IPS-18a (cell line): ENCODE measurements around the gene PPP2R2D.
"Not testable (repeated sequence)": the region's sequence is repeated elsewhere in the genome, so short reads cannot be mapped to it uniquely, and the experiment has no call there.

Experiments
- H3K27ac ChIP-seq: one replicate; pipeline ENCODE4 v1.5.1; 2013; ENCODE audit warnings: low read length
- H3K27me3 ChIP-seq: one replicate; pipeline ENCODE4 v1.6.1; 2013; ENCODE audit warnings: mild to moderate bottlenecking, low read length; ENCODE audit not compliant: control insufficient read depth, insufficient read depth
- H3K36me3 ChIP-seq: one replicate; pipeline ENCODE4 v1.6.1; 2013; ENCODE audit warnings: low read depth, low read length; ENCODE audit not compliant: control insufficient read depth
- H3K4me1 ChIP-seq: one replicate; pipeline ENCODE4 v1.6.1; 2013; ENCODE audit warnings: low read depth, low read length; ENCODE audit not compliant: control insufficient read depth
- H3K4me3 ChIP-seq: one replicate; pipeline ENCODE4 v1.5.1; 2013; ENCODE audit warnings: low read length
- H3K9ac ChIP-seq: one replicate; pipeline ENCODE4 v1.6.1; 2013; ENCODE audit warnings: mild to moderate bottlenecking, low read length, moderate library complexity
- H3K9me3 ChIP-seq: one replicate; pipeline ENCODE4 v1.6.1; 2013; ENCODE audit warnings: low read depth, low read length; ENCODE audit not compliant: control insufficient read depth

The PPP2R2D gene

GRCh38 chr10:131882590-131883451 is 18.0 kb upstream of the PPP2R2D start:
- Histone ChIP-seq H3K9me3 (no peaks in the 10 kb centered on the region), H3K9ac (no peak overlapping the region), H3K36me3 (no peaks in the 10 kb centered on the region), H3K4me1 (no peaks in the 10 kb centered on the region), H3K27me3 (no peaks in the 10 kb centered on the region), H3K27ac (no peak overlapping the region), H3K4me3 (no peak overlapping the region)

GRCh38 chr10:131883621-131884393 is 17.0 kb upstream of the PPP2R2D start:
- not testable (repeated sequence) for H3K9me3 ChIP-seq, H3K4me1 ChIP-seq, H3K4me3 ChIP-seq, H3K36me3 ChIP-seq, H3K27ac ChIP-seq, H3K27me3 ChIP-seq, H3K9ac ChIP-seq

GRCh38 chr10:131885391-131886165 is 15.2 kb upstream of the PPP2R2D start:
- H3K9ac ChIP-seq, result no peak overlapping the region
- no peaks in the 10 kb centered on the region for H3K36me3 ChIP-seq
- H3K4me3 ChIP-seq, result no peak overlapping the region
- no peaks in the 10 kb centered on the region for H3K9me3 ChIP-seq
- H3K4me1 ChIP-seq, result no peaks in the 10 kb centered on the region
- no peak overlapping the region for H3K27ac ChIP-seq
- no peaks in the 10 kb centered on the region for H3K27me3 ChIP-seq

GRCh38 chr10:131886237-131886636 is 14.6 kb upstream of the PPP2R2D start:
- no peaks in the 10 kb centered on the region for H3K9me3 ChIP-seq
- no peak overlapping the region for H3K27ac ChIP-seq
- H3K36me3 ChIP-seq, result no peaks in the 10 kb centered on the region
- H3K27me3 ChIP-seq, result no peaks in the 10 kb centered on the region
- H3K4me3 ChIP-seq, result no peak overlapping the region
- no peak overlapping the region for H3K9ac ChIP-seq
- no peaks in the 10 kb centered on the region for H3K4me1 ChIP-seq

GRCh38 chr10:131888186-131888604 is 12.6 kb upstream of the PPP2R2D start:
- Histone ChIP-seq H3K4me1 (no peaks in the 10 kb centered on the region), H3K36me3 (no peaks in the 10 kb centered on the region), H3K9ac (no peak overlapping the region), H3K4me3 (no peak overlapping the region), H3K9me3 (no peaks in the 10 kb centered on the region), H3K27me3 (no peaks in the 10 kb centered on the region), H3K27ac (no peak overlapping the region)

- H3K4me3 ChIP-seq, result no peak overlapping the region
- H3K9me3 ChIP-seq, result no peaks in the 10 kb centered on the region
- no peak overlapping the region for H3K27ac ChIP-seq
- H3K36me3 ChIP-seq, result no peaks in the 10 kb centered on the region
- H3K4me1 ChIP-seq, result no peaks in the 10 kb centered on the region
- no peak overlapping the region for H3K9ac ChIP-seq
- no peaks in the 10 kb centered on the region for H3K27me3 ChIP-seq
These were observed 11.1 kb upstream of the PPP2R2D start for GRCh38 chr10:131889755-131890154.

GRCh38 chr10:131890276-131891195 is 10.3 kb upstream of the PPP2R2D start:
- Histone ChIP-seq H3K27ac (no peak overlapping the region), H3K27me3 (no peaks in the 10 kb centered on the region), H3K9me3 (no peaks in the 10 kb centered on the region), H3K9ac (no peak overlapping the region), H3K4me3 (no peak overlapping the region), H3K36me3 (no peaks in the 10 kb centered on the region), H3K4me1 (no peaks in the 10 kb centered on the region)

GRCh38 chr10:131891196-131891928 is 9.4 kb upstream of the PPP2R2D start:
- no peaks in the 10 kb centered on the region for H3K27me3 ChIP-seq
- no peak overlapping the region for H3K27ac ChIP-seq
- no peaks in the 10 kb centered on the region for H3K4me1 ChIP-seq
- H3K9me3 ChIP-seq, result no peaks in the 10 kb centered on the region
- H3K9ac ChIP-seq, result no peak overlapping the region
- no peaks in the 10 kb centered on the region for H3K36me3 ChIP-seq
- H3K4me3 ChIP-seq, result no peak overlapping the region

GRCh38 chr10:131891929-131892805 is 8.6 kb upstream of the PPP2R2D start:
- H3K9ac ChIP-seq, result no peak overlapping the region
- no peaks in the 10 kb centered on the region for H3K36me3 ChIP-seq
- H3K27me3 ChIP-seq, result no peaks in the 10 kb centered on the region
- no peaks in the 10 kb centered on the region for H3K4me1 ChIP-seq
- H3K9me3 ChIP-seq, result no peaks in the 10 kb centered on the region
- H3K27ac ChIP-seq, result no peak overlapping the region
- no peak overlapping the region for H3K4me3 ChIP-seq
